Activated CD8-positive, alpha-beta memory T cell treated with anti-CD3 and anti-CD28 coated beads, Interleukin-2, amount 10 ng/mL, durations not matched to agents 7 days and 5 days (primary cell): ENCODE measurements around the gene HKDC1. TPM values are rescaled to one million over a fixed set of nuclear protein-coding genes. Genes with fewer than 3 reads are reported as not detected.
"Not testable (repeated sequence)": the region's sequence is repeated elsewhere in the genome, so short reads cannot be mapped to it uniquely, and the experiment has no call there.

ENCODE experiments used
- ATAC-seq: fragments of 150-1000 bp; cut with Tn5 transposase; one replicate; pipeline ENCODE4 v1.10.0; 2021; ENCODE audit warnings: moderate library complexity
- CTCF ChIA-PET: fragments of 350-600 bp; sonication (Branson Sonifier 250); formaldehyde crosslinking; loops from one replicate; lab custom pipeline; 2021; ENCODE audit warnings: antibody characterized with exemption; lab: Charles Lee
- DNase-seq: peaks from one replicate; pipeline ENCODE4 v3.0.0-alpha.2; 2020
- H3K27ac Mint-ChIP-seq: one replicate; pipeline ENCODE4 v1.8.0; 2021; ENCODE audit warnings: mild to moderate bottlenecking, mixed read lengths
- H3K27me3 Mint-ChIP-seq: one replicate; pipeline ENCODE4 v1.8.0; 2021; ENCODE audit warnings: mixed read lengths
- H3K36me3 Mint-ChIP-seq: one replicate; pipeline ENCODE4 v1.8.0; 2021; ENCODE audit warnings: mild to moderate bottlenecking, mixed read lengths
- H3K4me1 Mint-ChIP-seq: one replicate; pipeline ENCODE4 v1.8.0; 2021; ENCODE audit warnings: mixed read lengths
- H3K4me3 Mint-ChIP-seq: one replicate; pipeline ENCODE4 v1.8.0; 2021; ENCODE audit warnings: mild to moderate bottlenecking, moderate library complexity, mixed read lengths
- H3K9me3 Mint-ChIP-seq: one replicate; pipeline ENCODE4 v1.8.0; 2022; ENCODE audit warnings: low read depth, mixed read lengths
- total RNA-seq, 2 experiments: library from RNA; stranded (reverse); gene quantifications; one replicate each; pipeline ENCODE4 v1.2.3, GENCODE V29; 2021

HKDC1 gene
- total RNA-seq, 2 experiments from 2014 or later, result 0.61 to 2.7 TPM

DNA sequence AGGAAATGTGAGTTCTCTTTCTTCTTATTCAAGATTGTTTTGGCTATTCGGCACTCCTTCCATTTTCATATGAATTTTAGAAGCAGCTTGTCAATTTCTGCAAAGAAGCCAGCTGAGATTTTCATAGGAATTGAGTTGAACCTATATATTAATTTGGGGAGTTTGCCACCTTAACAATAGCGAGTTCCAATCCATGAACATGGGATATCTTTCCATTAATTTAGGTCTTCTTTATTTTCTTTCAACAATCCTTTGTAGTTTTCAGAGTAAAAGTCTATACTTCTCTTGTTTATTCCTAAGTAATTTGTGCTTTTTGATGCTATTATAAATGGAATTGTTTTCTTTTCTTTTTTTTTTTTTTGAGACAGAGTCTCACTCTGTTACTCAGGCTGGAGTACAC is 31.3 kb downstream of the HKDC1 start:
- H3K9me3 Mint-ChIP-seq, CTCF ChIA-PET, H3K27me3 Mint-ChIP-seq, H3K36me3 Mint-ChIP-seq, H3K4me1 Mint-ChIP-seq, H3K27ac Mint-ChIP-seq, DNase-seq, H3K4me3 Mint-ChIP-seq, ATAC-seq: not testable (repeated sequence)

GRCh38 chr10:69253171-69253570 is 33.0 kb downstream of the HKDC1 start:
- Mint-ChIP-seq H3K9me3 (no peaks in the 10 kb centered on the region), H3K27me3 (peaks cover 3% of the 10 kb centered on the region), H3K4me3 (no peak overlapping the region), H3K4me1 (no peaks in the 10 kb centered on the region), H3K36me3 (peaks cover 1% of the 10 kb centered on the region), H3K27ac (no peak overlapping the region)
- no peak for ATAC-seq
- CTCF ChIA-PET, result interaction anchor here (1.0 to 1.3 kb wide), 3 partner anchors 10 to 125 kb away, joined by 3 read pairs; no protein-coding TSS in a partner anchor
- DNase-seq, result no peak

GRCh38 chr10:69254877-69255276 is 34.7 kb downstream of the HKDC1 start:
- H3K4me1 Mint-ChIP-seq, result no peaks in the 10 kb centered on the region
- DNase-seq (no peak), ATAC-seq (no peak)
- H3K36me3 Mint-ChIP-seq, result peaks cover 1% of the 10 kb centered on the region
- H3K4me3 Mint-ChIP-seq, result no peak overlapping the region
- H3K9me3 Mint-ChIP-seq, result no peaks in the 10 kb centered on the region
- CTCF ChIA-PET, result no interaction called here
- H3K27me3 Mint-ChIP-seq, result peaks cover 3% of the 10 kb centered on the region
- H3K27ac Mint-ChIP-seq, result no peak overlapping the region

DNA sequence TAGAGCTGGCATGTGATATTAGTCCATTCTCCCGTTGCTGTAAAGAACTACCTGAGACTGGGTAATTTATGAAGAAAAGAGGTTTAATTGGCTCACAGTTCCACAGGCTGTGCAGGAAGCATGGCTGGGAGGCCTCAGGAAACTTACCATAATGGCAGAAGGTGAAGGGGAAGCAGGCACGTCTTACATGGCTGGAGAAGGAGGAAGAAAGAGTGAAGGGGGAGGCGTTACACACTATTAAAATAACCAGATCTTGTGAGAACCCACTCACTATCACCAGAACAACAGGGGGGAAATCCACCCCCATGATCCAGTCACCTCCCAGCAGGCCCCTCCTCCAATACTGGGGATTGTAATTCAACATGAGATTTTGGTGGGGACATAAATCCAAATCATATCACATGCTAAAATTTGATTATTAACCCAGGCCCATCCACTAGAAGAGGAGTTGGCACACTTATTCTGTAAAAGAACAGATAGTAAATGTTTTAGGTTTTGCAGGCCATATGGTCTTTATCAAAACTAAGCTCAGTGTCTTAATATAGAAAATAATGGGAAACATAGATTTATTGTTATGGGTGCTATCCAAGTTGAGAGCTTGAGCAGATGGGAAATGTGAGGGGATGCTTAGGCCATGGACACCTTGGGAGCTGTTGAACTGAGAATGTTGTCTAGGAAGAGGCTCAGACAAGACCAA is 39.6 kb downstream of the HKDC1 start:
- Mint-ChIP-seq H3K36me3 (peaks cover 3% of the 10 kb centered on the region), H3K9me3 (no peaks in the 10 kb centered on the region), H3K4me1 (peaks cover 22% of the 10 kb centered on the region), H3K27ac (no peak overlapping the region), H3K4me3 (no peak overlapping the region), H3K27me3 (no peaks in the 10 kb centered on the region)
- ATAC-seq, result no peak
- DNase-seq, result no peak
- CTCF ChIA-PET, result interaction anchor here (0.9 to 1.2 kb wide), 3 partner anchors 20 to 540 kb away, joined by 3 read pairs; no protein-coding TSS in a partner anchor

GRCh38 chr10:69261184-69261583 is 41.1 kb downstream of the HKDC1 start:
- Mint-ChIP-seq H3K27me3 (no peaks in the 10 kb centered on the region), H3K36me3 (peaks cover 3% of the 10 kb centered on the region), H3K27ac (no peak overlapping the region), H3K9me3 (no peaks in the 10 kb centered on the region), H3K4me1 (peaks cover 22% of the 10 kb centered on the region), H3K4me3 (no peak overlapping the region)
- ATAC-seq (no peak), DNase-seq (no peak)
- CTCF ChIA-PET, result no interaction called here

GRCh38 chr10:69262292-69262751 is 42.2 kb downstream of the HKDC1 start:
- Mint-ChIP-seq H3K27ac (peak overlapping the region; percentile 69), H3K4me3 (peak overlapping the region; percentile 38), H3K36me3 (peaks cover 3% of the 10 kb centered on the region), H3K4me1 (peaks cover 22% of the 10 kb centered on the region), H3K9me3 (no peaks in the 10 kb centered on the region), H3K27me3 (peaks cover 8% of the 10 kb centered on the region)
- peak; percentile 87 for ATAC-seq
- CTCF ChIA-PET, result interaction anchor here (0.6 to 1.5 kb wide), 6 partner anchors 10 to 128 kb away, joined by 3 to 6 read pairs (median 3); no protein-coding TSS in a partner anchor
- no peak for DNase-seq

DNA sequence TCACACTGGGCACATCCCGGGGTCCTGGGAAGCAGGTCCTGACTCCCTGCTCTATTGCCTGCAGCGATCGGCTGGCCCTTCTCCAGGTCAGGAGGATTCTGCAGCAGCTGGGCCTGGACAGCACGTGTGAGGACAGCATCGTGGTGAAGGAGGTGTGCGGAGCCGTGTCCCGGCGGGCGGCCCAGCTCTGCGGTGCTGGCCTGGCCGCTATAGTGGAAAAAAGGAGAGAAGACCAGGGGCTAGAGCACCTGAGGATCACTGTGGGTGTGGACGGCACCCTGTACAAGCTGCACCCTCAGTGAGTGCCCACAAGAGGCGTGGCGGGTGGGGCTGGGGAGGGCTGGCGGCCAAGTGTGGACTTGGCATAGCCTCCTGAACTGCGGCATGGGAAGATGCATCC is 45.4 kb downstream of the HKDC1 start:
- H3K4me3 Mint-ChIP-seq, result no peak overlapping the region

GRCh38 chr10:69268761-69269416 is 48.8 kb downstream of the HKDC1 start:
- Mint-ChIP-seq H3K9me3 (no peaks in the 10 kb centered on the region), H3K4me1 (peaks cover 8% of the 10 kb centered on the region), H3K4me3 (no peak overlapping the region), H3K27ac (no peak overlapping the region), H3K27me3 (peaks cover 18% of the 10 kb centered on the region), H3K36me3 (no peaks in the 10 kb centered on the region)
- DNase-seq (no peak), ATAC-seq (no peak)
- CTCF ChIA-PET, result no interaction called here

More for the DNA sequence above, 45.4 kb downstream of the HKDC1 start:
- DNase-seq (no peak), ATAC-seq (no peak)
- no peak overlapping the region for H3K27ac Mint-ChIP-seq
- peaks cover 22% of the 10 kb centered on the region for H3K4me1 Mint-ChIP-seq
- CTCF ChIA-PET, result no interaction called here
- peaks cover 3% of the 10 kb centered on the region for H3K36me3 Mint-ChIP-seq
- peaks cover 18% of the 10 kb centered on the region for H3K27me3 Mint-ChIP-seq
- H3K9me3 Mint-ChIP-seq, result no peaks in the 10 kb centered on the region

- Mint-ChIP-seq H3K36me3 (no peaks in the 10 kb centered on the region), H3K9me3 (no peaks in the 10 kb centered on the region), H3K27ac (no peak overlapping the region), H3K4me1 (peaks cover 8% of the 10 kb centered on the region), H3K4me3 (no peak overlapping the region), H3K27me3 (peaks cover 18% of the 10 kb centered on the region)
- ATAC-seq (no peak), DNase-seq (no peak)
- CTCF ChIA-PET, result no interaction called here
Observed at GRCh38 chr10:69269761-69270160, 49.6 kb downstream of the HKDC1 start.

GRCh38 chr10:69270990-69271389 is 50.9 kb downstream of the HKDC1 start:
- H3K27me3 Mint-ChIP-seq, result peaks cover 18% of the 10 kb centered on the region
- no peaks in the 10 kb centered on the region for H3K9me3 Mint-ChIP-seq
- peaks cover 8% of the 10 kb centered on the region for H3K4me1 Mint-ChIP-seq
- ATAC-seq (no peak), DNase-seq (no peak)
- no peak overlapping the region for H3K4me3 Mint-ChIP-seq
- CTCF ChIA-PET, result no interaction called here
- H3K36me3 Mint-ChIP-seq, result no peaks in the 10 kb centered on the region
- no peak overlapping the region for H3K27ac Mint-ChIP-seq

DNA sequence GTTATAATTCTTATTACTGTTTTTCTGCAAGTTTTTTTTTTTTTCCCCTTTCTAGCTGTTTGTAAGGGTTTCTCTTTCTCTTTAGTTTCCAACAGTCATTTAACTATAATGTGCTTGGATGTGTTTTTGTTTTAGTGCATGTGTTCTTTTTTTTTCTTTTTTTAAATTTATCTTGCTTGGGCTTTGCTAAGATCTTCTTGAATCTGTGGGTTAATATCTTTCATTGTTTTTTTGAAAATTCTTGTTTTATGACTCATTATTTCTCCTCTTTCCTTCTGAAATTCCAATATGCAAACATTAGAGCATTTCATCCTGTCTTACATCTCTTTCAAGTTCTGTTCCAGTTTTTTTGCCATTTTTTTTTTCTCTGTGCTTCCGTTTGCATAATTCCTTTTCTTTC is 52.5 kb downstream of the HKDC1 start:
- peaks cover 8% of the 10 kb centered on the region for H3K4me1 Mint-ChIP-seq
- CTCF ChIA-PET, result interaction anchor here (0.7 to 1.7 kb wide), 2 partner anchors 10 to 288 kb away, joined by 4 to 6 read pairs; no protein-coding TSS in a partner anchor
- no peak overlapping the region for H3K27ac Mint-ChIP-seq
- no peak for ATAC-seq
- H3K27me3 Mint-ChIP-seq, result peaks cover 7% of the 10 kb centered on the region
- no peak for DNase-seq
- H3K9me3 Mint-ChIP-seq, result no peaks in the 10 kb centered on the region
- no peaks in the 10 kb centered on the region for H3K36me3 Mint-ChIP-seq
- no peak overlapping the region for H3K4me3 Mint-ChIP-seq

DNA sequence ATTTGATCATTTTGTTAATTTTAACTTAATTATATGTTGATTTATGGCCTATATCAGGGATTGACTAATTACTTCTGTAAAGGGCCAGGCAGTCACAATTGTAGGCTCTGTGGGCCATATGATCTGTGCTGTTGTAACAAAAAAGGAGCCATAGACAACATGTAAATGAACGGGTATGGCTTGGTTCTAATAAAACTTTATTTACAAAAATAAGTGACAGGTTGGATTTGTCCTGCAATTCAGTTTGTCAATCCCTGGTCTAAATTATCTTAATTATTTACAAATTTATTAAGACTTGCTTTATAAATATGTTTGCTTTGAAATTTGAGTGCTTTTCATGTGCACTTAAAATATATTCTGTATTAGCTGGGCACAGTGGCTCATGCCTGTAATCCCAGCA is 55.3 kb downstream of the HKDC1 start:
- Mint-ChIP-seq H3K36me3 (no peaks in the 10 kb centered on the region), H3K9me3 (no peaks in the 10 kb centered on the region), H3K27ac (no peak overlapping the region), H3K4me1 (peaks cover 8% of the 10 kb centered on the region), H3K27me3 (no peaks in the 10 kb centered on the region), H3K4me3 (no peak overlapping the region)
- DNase-seq (no peak), ATAC-seq (no peak)
- CTCF ChIA-PET, result no interaction called here

DNA sequence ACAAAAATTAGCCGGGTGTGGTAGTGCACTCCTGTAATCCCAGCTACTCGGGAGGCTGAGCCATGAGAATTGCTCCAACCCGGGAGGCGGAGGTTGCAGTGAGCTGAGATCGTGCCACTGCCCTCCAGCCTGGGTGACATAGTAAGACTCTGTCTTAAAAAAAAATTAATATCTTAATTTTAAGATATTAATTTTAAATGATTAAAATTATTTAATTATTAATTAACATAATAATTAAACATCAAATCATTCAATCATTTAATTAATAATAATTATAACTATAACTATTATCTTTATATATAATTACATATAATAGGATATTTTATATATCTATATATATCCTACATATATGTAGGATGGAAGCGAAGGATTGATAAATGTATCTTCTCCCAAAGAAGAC is 56.4 kb downstream of the HKDC1 start:
- ATAC-seq, result no peak
- H3K27me3 Mint-ChIP-seq, result no peaks in the 10 kb centered on the region
- no peak for DNase-seq
- CTCF ChIA-PET, result interaction anchor here (1.6 kb wide), 1 partner anchor 10 kb away, joined by 3 read pairs; no protein-coding TSS in a partner anchor
- no peaks in the 10 kb centered on the region for H3K36me3 Mint-ChIP-seq
- H3K4me1 Mint-ChIP-seq, result peaks cover 2% of the 10 kb centered on the region
- H3K9me3 Mint-ChIP-seq, result no peaks in the 10 kb centered on the region
- H3K4me3 Mint-ChIP-seq, result no peak overlapping the region
- H3K27ac Mint-ChIP-seq, result no peak overlapping the region
